H1 (cell line): Measurements from ENCODE around the gene TMIGD1. TPM values are rescaled to one million over a fixed set of nuclear protein-coding genes. Genes with fewer than 3 reads are reported as not detected.

Source experiments
- CTCF ChIA-PET: fragments of 300-600 bp; sonication (Branson Sonifier 250); formaldehyde crosslinking; loops from one replicate; lab custom pipeline; 2021; ENCODE audit not compliant: partially characterized antibody; lab: Charles Lee
- POLR2A ChIA-PET: fragments of 300-600 bp; sonication (Branson Sonifier 250); formaldehyde crosslinking; loops from one replicate; lab custom pipeline; 2021; ENCODE audit warnings: inconsistent platforms; ENCODE audit not compliant: partially characterized antibody; lab: Charles Lee
- DNase-seq, 2 experiments: peaks; one replicate each; pipeline versions ENCODE4 v3.0.0 to v3.0.0-alpha.2; 2010 to 2022; ENCODE audit warnings: low spot score in 2 of 2, low read depth in 1 of 2, mixed read lengths in 1 of 2
- FAIRE-seq: peaks from 2 replicates; lab custom pipeline; 2011; peaks lifted over from hg19 to GRCh38; lab: Jason Lieb, UNC
- H2AFZ ChIP-seq: 2 replicates; pipeline ENCODE4 v1.8.1; 2012; ENCODE audit warnings: low read length, inconsistent platforms
- H2AK5ac ChIP-seq: 2 replicates; pipeline ENCODE4 v1.6.1; 2013; ENCODE audit warnings: low read depth, low read length
- H2BK120ac ChIP-seq: replicated peaks from 2 replicates; pipeline ENCODE3; 2013; ENCODE audit warnings: low read depth, low read length, inconsistent platforms
- H2BK12ac ChIP-seq: 2 replicates; pipeline ENCODE4 v1.6.1; 2013; ENCODE audit warnings: low read depth, low read length
- H2BK15ac ChIP-seq: 2 replicates; pipeline ENCODE4 v1.6.1; 2013; ENCODE audit warnings: low read length
- H2BK20ac ChIP-seq: 2 replicates; pipeline ENCODE4 v1.6.1; 2013; ENCODE audit warnings: low read length
- H2BK5ac ChIP-seq: 2 replicates; pipeline ENCODE4 v1.6.1; 2013; ENCODE audit warnings: low read depth, low read length
- H3K14ac ChIP-seq: 2 replicates; pipeline ENCODE4 v1.6.1; 2013; ENCODE audit warnings: inconsistent platforms; ENCODE audit not compliant: insufficient read length
- H3K18ac ChIP-seq: 2 replicates; pipeline ENCODE4 v1.6.1; 2013; ENCODE audit warnings: low read length; ENCODE audit errors: extremely low read depth
- H3K23ac ChIP-seq: 2 replicates; pipeline ENCODE4 v1.6.1; 2013; ENCODE audit warnings: inconsistent platforms; ENCODE audit not compliant: insufficient read length
- H3K23me2 ChIP-seq: 2 replicates; pipeline ENCODE4 v1.6.1; 2013; ENCODE audit warnings: low read depth, low read length
- H3K27ac ChIP-seq: 2 replicates; pipeline ENCODE4 v1.6.1; 2011; ENCODE audit warnings: low read depth, low read length, inconsistent platforms
- H3K27me3 ChIP-seq, 4 experiments: replicated peaks in 1 of 4; 1 replicate in 1 of 4; 2 replicates in 3 of 4; pipeline versions ENCODE4 v1.6.1 to v1.8.1; 2011 to 2013; ENCODE audit warnings: low read length in 3 of 4, mild to moderate bottlenecking in 3 of 4, inconsistent platforms in 2 of 4, mixed read lengths in 2 of 4, moderate library complexity in 1 of 4; ENCODE audit not compliant: control insufficient read depth in 3 of 4, insufficient read depth in 3 of 4; ENCODE audit errors: extremely low read depth in 1 of 4
- H3K36me3 ChIP-seq, 4 experiments: 2 replicates each; pipeline versions ENCODE4 v1.6.1 to v1.8.1; 2011 to 2013; ENCODE audit warnings: mild to moderate bottlenecking in 4 of 4, low read length in 3 of 4, moderate library complexity in 2 of 4, control low read depth in 1 of 4, inconsistent platforms in 1 of 4; ENCODE audit not compliant: insufficient read depth in 4 of 4, control insufficient read depth in 2 of 4
- H3K4ac ChIP-seq: replicated peaks from 2 replicates; pipeline ENCODE3; 2013; ENCODE audit warnings: low read length, low read depth, mixed read lengths, inconsistent platforms; ENCODE audit not compliant: insufficient read length
- H3K4me1 ChIP-seq, 4 experiments: replicated peaks in 1 of 4; 1 replicate in 1 of 4; 2 replicates in 3 of 4; pipeline versions ENCODE4 v1.6.1 to v1.8.1; 2011 to 2013; ENCODE audit warnings: low read length in 3 of 4, inconsistent platforms in 2 of 4, mixed read lengths in 1 of 4; ENCODE audit not compliant: insufficient read depth in 4 of 4, control insufficient read depth in 3 of 4
- H3K4me2 ChIP-seq, 2 experiments: 2 replicates each; pipeline versions ENCODE4 v1.6.1 to v1.8.1; 2011 to 2013; ENCODE audit warnings: low read depth in 2 of 2, low read length in 2 of 2, control low read depth in 1 of 2, inconsistent platforms in 1 of 2, mild to moderate bottlenecking in 1 of 2; ENCODE audit not compliant: insufficient read depth in 1 of 2
- H3K4me3 ChIP-seq, 4 experiments: fragments of 200-600, 300-600 bp in 1 of 4; sonication (generic), shearing (Covaris generic), sonication (Bioruptor Twin) in 1 of 4; 2 replicates each; pipeline versions ENCODE4 v1.5.1 to v1.8.1; 2011 to 2016; ENCODE audit warnings: low read length in 4 of 4, low read depth in 3 of 4, control low read depth in 2 of 4, inconsistent platforms in 2 of 4, mild to moderate bottlenecking in 2 of 4, mixed read lengths in 1 of 4, moderate library complexity in 1 of 4; ENCODE audit not compliant: insufficient read depth in 2 of 4; ENCODE audit errors: extremely low read depth in 1 of 4
- H3K56ac ChIP-seq: replicated peaks from 2 replicates; pipeline ENCODE3; 2013; ENCODE audit warnings: low read depth, mild to moderate bottlenecking, mixed read lengths, low read length, inconsistent platforms; ENCODE audit not compliant: insufficient read length
- H3K79me1 ChIP-seq: 2 replicates; pipeline ENCODE4 v1.6.1; 2013; ENCODE audit warnings: low read depth, low read length, control low read depth
- H3K79me2 ChIP-seq, 2 experiments: 2 replicates each; pipeline versions ENCODE4 v1.6.1 to v1.8.1; 2012 to 2013; ENCODE audit warnings: low read length in 2 of 2, mild to moderate bottlenecking in 2 of 2, inconsistent platforms in 1 of 2; ENCODE audit not compliant: insufficient read depth in 2 of 2, control insufficient read depth in 1 of 2
- H3K9ac ChIP-seq, 4 experiments: replicated peaks in 1 of 4; 1 replicate in 1 of 4; 2 replicates in 3 of 4; pipeline versions ENCODE4 v1.6.1 to v1.8.1; 2011 to 2013; ENCODE audit warnings: low read depth in 3 of 4, low read length in 3 of 4, control low read depth in 2 of 4, mild to moderate bottlenecking in 2 of 4, moderate library complexity in 2 of 4, inconsistent platforms in 1 of 4; ENCODE audit errors: extremely low read depth in 1 of 4
- H3K9me3 ChIP-seq, 2 experiments: 2 replicates each; pipeline versions ENCODE4 v1.6.1 to v1.8.1; 2012 to 2013; ENCODE audit warnings: mild to moderate bottlenecking in 2 of 2, moderate library complexity in 2 of 2, control low read depth in 1 of 2, inconsistent platforms in 1 of 2, low read depth in 1 of 2, low read length in 1 of 2, mixed read lengths in 1 of 2; ENCODE audit not compliant: insufficient read depth in 2 of 2
- H4K20me1 ChIP-seq, 2 experiments: replicated peaks in 1 of 2; 2 replicates each; pipeline versions ENCODE3 to v1.8.1; 2011 to 2013; ENCODE audit warnings: inconsistent platforms in 2 of 2, low read length in 2 of 2, mild to moderate bottlenecking in 1 of 2; ENCODE audit not compliant: insufficient read depth in 2 of 2, control insufficient read depth in 1 of 2
- H4K5ac ChIP-seq: 2 replicates; pipeline ENCODE4 v1.6.1; 2013; ENCODE audit warnings: low read length, low read depth, mixed read lengths, inconsistent platforms; ENCODE audit not compliant: insufficient read length
- H4K8ac ChIP-seq: 2 replicates; pipeline ENCODE4 v1.8.0; 2013; ENCODE audit warnings: mild to moderate bottlenecking, moderate library complexity, low read length, inconsistent platforms; ENCODE audit not compliant: insufficient read depth; ENCODE audit errors: extremely low read depth
- H4K91ac ChIP-seq: replicated peaks from 2 replicates; pipeline ENCODE3; 2013; ENCODE audit warnings: low read length, mixed read lengths, inconsistent platforms; ENCODE audit not compliant: insufficient read length
- CBX8 ChIP-seq: fragments of 300-800, 300-1000 bp; sonication (generic); IDR thresholded peaks from 2 replicates; pipeline ENCODE4 v1.7.1; 2016; ENCODE audit warnings: low read depth, low read length, borderline replicate concordance
- HDAC6 ChIP-seq: IDR thresholded peaks from one replicate; pipeline ENCODE4 v1.7.1; 2012; ENCODE audit warnings: low read depth, mild to moderate bottlenecking, inconsistent platforms, low read length, moderate library complexity
- POLR2A ChIP-seq, 2 experiments: IDR thresholded peaks; 1 replicate in 1 of 2; 2 replicates in 1 of 2; pipeline ENCODE4 v1.6.1; 2011; ENCODE audit warnings: low read depth in 2 of 2, low read length in 2 of 2, mild to moderate bottlenecking in 2 of 2; ENCODE audit errors: control extremely low read depth in 1 of 2
- RXRA ChIP-seq: IDR thresholded peaks from 2 replicates; pipeline ENCODE4 v1.6.1; 2011; ENCODE audit warnings: low read depth, mild to moderate bottlenecking, low read length, moderate library complexity; ENCODE audit not compliant: insufficient read depth
- SIRT6 ChIP-seq: IDR thresholded peaks from one replicate; pipeline ENCODE4 v1.7.1; 2012; ENCODE audit warnings: low read length, inconsistent platforms
- TAF7 ChIP-seq: optimal IDR thresholded peaks from 2 replicates; pipeline ENCODE3; 2011; ENCODE audit warnings: low read depth, mild to moderate bottlenecking, inconsistent platforms, low read length, moderate library complexity, borderline replicate concordance
- WGBS, 2 experiments: shearing (Covaris generic) in 1 of 2; methylation state at CpG; one replicate each; pipeline versions ENCODE4 v1.1.6 to v1.1.7; 2013 to 2015; ENCODE audit warnings: low lambda C conversion rate in 2 of 2, mixed read lengths in 2 of 2, inconsistent platforms in 1 of 2, low coverage in 1 of 2, missing lambda C conversion rate in 1 of 2; ENCODE audit not compliant: insufficient replicate concordance in 2 of 2, insufficient coverage in 1 of 2, insufficient read length in 1 of 2; ENCODE audit errors: extremely low coverage in 1 of 2, missing lambda C conversion rate in 1 of 2; 5-methylcytosine and 5-hydroxymethylcytosine counted together
- polyA plus RNA-seq, 7 experiments: library from polyadenylated mRNA; depleted of rRNA in 3 of 7; stranded (reverse) in 5 of 7; unstranded in 2 of 7; fragments of >200 nt in 5 of 7; fragments of 200-250 nt in 2 of 7; gene quantifications; 1 replicate in 5 of 7; 2 replicates in 1 of 7; 4 replicates in 1 of 7; pipeline versions ENCODE4 v1.2.1 to v1.2.3, GENCODE V29; 2011 to 2013; ENCODE audit warnings: missing spikeins in 2 of 7, mixed read lengths in 2 of 7
- total RNA-seq: library from RNA; stranded (reverse); fragmentation: NEBNext Ultra II Directional; extraction: Animal tissue kit (Norgen Biotek cat#: 25700); gene quantifications from 2 replicates; pipeline ENCODE4 v1.2.1, GENCODE V29; 2021

Gene TMIGD1
- total and polyA plus RNA-seq, 2 of the 8 experiments (the other 6 are each of a cell fraction or from before 2014, with no cell fraction given) = not detected

DNA sequence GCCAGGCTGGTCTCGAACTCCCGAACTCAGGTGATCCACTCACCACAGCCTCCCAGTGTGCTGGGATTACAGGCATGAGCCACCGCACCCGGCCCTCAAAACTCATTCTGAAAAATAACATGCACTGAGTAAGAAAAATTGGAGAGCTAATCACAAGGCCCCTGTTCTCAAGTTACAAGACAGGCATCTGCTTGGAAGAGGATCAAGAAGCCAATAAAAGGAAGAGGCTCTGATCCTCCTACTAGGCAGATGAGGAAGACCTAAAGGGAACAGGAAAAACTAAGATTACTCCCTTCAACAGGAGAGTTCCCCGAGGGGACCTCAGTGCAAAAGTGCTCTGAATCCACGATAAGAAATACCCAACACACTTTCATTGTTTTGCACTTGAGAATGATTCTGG lies 60.5 kb downstream of the TMIGD1 start:
- Histone ChIP-seq H2BK5ac (no peak overlapping the region), H3K23ac (no peak overlapping the region), H3K79me2 (no peaks in the 10 kb centered on the region), H3K14ac (no peak overlapping the region), H2BK12ac (no peak overlapping the region), H3K23me2 (no peaks in the 10 kb centered on the region), H3K4me2 (no peak overlapping the region), H3K4me1 (no peaks in the 10 kb centered on the region), H3K56ac (no peak overlapping the region), H4K20me1 (peaks cover 0 to 1% of the 10 kb centered on the region in 2 experiments), H2BK15ac (no peak overlapping the region), H3K9ac (no peak overlapping the region), H3K79me1 (no peaks in the 10 kb centered on the region), H4K91ac (no peak overlapping the region), H3K4me3 (no peak overlapping the region), H3K27ac (no peak overlapping the region), H4K8ac (no peak overlapping the region), H4K5ac (no peak overlapping the region), H3K4ac (no peak overlapping the region), H2AK5ac (no peak overlapping the region), H3K9me3 (no peaks in the 10 kb centered on the region), H3K18ac (no peak overlapping the region), H3K36me3 (peaks cover 6 to 48% (median 21%) of the 10 kb centered on the region in 4 experiments; a peak in 5 of 8 replicates), H2AFZ (no peak overlapping the region), H2BK120ac (no peak overlapping the region), H2BK20ac (no peak overlapping the region), H3K27me3 (no peaks in the 10 kb centered on the region)
- WGBS, 2 experiments = 94% methylated on average over 6 of the region's 6 CpGs; no CpG with 5 or more reads in 1 of the 2 experiments
- POLR2A ChIA-PET = no interaction called here
- CTCF ChIA-PET = interaction anchor here (0.9 to 1.6 kb wide), 4 partner anchors 9 to 169 kb away, joined by 3 to 5 read pairs (median 4); no protein-coding TSS in a partner anchor
- DNase-seq (no peak), FAIRE-seq (no peak)
- no peak for TF ChIP-seq SIRT6
- TF ChIP-seq RXRA = no peak
- TF ChIP-seq HDAC6 = no peak
- TF ChIP-seq POLR2A (IDR thresholded peaks at IDR 0.05; ENCODE audit: control extremely low read depth in 1 of 2, low read depth in 2 of 2, low read length in 2 of 2) = no peak
- TF ChIP-seq TAF7 = no peak
- TF ChIP-seq CBX8 = no peak
